Erythroblast (primary cell): ENCODE data around the gene COL25A1.
"Not testable (repeated sequence)": the region's sequence is repeated elsewhere in the genome, so short reads cannot be mapped to it uniquely, and the experiment has no call there.

Source experiments
- GATA1 ChIP-seq: IDR thresholded peaks from 2 replicates; pipeline ENCODE4 v1.6.1; 2011; ENCODE audit warnings: low read depth, mild to moderate bottlenecking, control low read depth, low read length, moderate library complexity
- POLR2A ChIP-seq: IDR thresholded peaks from 2 replicates; pipeline ENCODE4 v1.6.1; 2011; ENCODE audit warnings: mild to moderate bottlenecking, low read length

DNA sequence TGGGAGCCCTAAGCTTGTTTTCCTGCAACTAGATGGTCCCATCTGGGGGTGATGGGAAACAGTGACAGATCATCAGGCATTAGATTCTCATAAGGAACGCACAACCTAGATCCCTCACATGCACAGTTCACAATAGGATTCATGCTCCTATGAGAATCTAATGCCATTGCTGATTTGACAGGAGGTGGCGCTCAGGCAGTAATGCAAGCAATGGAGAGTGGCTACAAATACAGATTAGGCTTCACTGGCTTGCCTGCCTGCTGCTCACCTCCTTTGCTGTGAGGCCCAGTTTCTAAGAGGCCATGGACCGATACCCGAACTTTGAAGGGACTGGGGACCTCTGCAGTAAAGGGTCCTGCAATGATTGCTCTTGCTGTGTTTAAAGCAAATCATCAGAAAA is 225.7 kb downstream of the COL25A1 start:
- not testable (repeated sequence) for TF ChIP-seq POLR2A, GATA1
